ENCODE data around the gene SNX9.
"Not testable (repeated sequence)": the region's sequence is repeated elsewhere in the genome, so short reads cannot be mapped to it uniquely, and the experiment has no call there.

The SNX9 gene

GRCh38 chr6:157853018-157853805, 30.2 kb downstream of the SNX9 start:
- no peak for DNase-seq (ENCODE audit: low spot score)
- H2AK5ac ChIP-seq (ENCODE audit: low read depth, low read length): no peak overlapping the region
- H3K36me3 ChIP-seq (replicated peaks in 1 of 2; ENCODE audit: control insufficient read depth in 2 of 2, insufficient read depth in 2 of 2, low read length in 2 of 2): peaks cover 0 to 2% of the 10 kb centered on the region in 2 donors
- no peak overlapping the region for H3K18ac ChIP-seq (ENCODE audit: low read length)
- H3K14ac ChIP-seq (ENCODE audit: low read length): no peak overlapping the region
- no peak overlapping the region for H3K4me3 ChIP-seq (ENCODE audit: low read length in 2 of 2)
- peaks cover 0 to 3% of the 10 kb centered on the region in 2 donors for H3K4me1 ChIP-seq (ENCODE audit: control insufficient read depth in 2 of 2, insufficient read depth in 1 of 2, low read depth in 1 of 2, low read length in 2 of 2)
- no peak overlapping the region for H3K23ac ChIP-seq (ENCODE audit: low read depth, low read length, poor library complexity)
- no peak overlapping the region for H2AFZ ChIP-seq (ENCODE audit: low read length)
- H3K4ac ChIP-seq (ENCODE audit: low read length): no peak overlapping the region
- no peak overlapping the region for H2BK12ac ChIP-seq (ENCODE audit: low read length)
- no peak overlapping the region for H2BK120ac ChIP-seq (ENCODE audit: low read depth, low read length)
- peaks cover 6% of the 10 kb centered on the region for H3K79me1 ChIP-seq (ENCODE audit: low read depth, low read length)
- no peak overlapping the region for H3K27ac ChIP-seq (replicated peaks; ENCODE audit: low read length)
- H2BK15ac ChIP-seq (ENCODE audit: low read length): no peak overlapping the region
- WGBS, 2 donors (ENCODE audit: extremely low coverage in 2 of 2, insufficient read length in 2 of 2, insufficient replicate concordance in 1 of 2): no CpG with 5 or more reads among the region's 2 CpGs
- H2BK5ac ChIP-seq (ENCODE audit: low read length): no peak overlapping the region
- H4K91ac ChIP-seq (ENCODE audit: low read depth, low read length, poor library complexity): no peak overlapping the region
- no peaks in the 10 kb centered on the region for H3K27me3 ChIP-seq (ENCODE audit: control insufficient read depth in 3 of 3, insufficient read depth in 3 of 3, low read depth in 1 of 3, low read length in 3 of 3)
- H3K9ac ChIP-seq (ENCODE audit: low read depth, low read length, poor library complexity): no peak overlapping the region
- peaks cover 7 to 23% of the 10 kb centered on the region in 2 donors for H3K9me3 ChIP-seq (replicated peaks in 1 of 2; ENCODE audit: control insufficient read depth in 2 of 2, insufficient read depth in 1 of 2, low read depth in 1 of 2, low read length in 2 of 2)
- no peak overlapping the region for H3K4me2 ChIP-seq (ENCODE audit: insufficient read depth, low read length, poor library complexity, severe bottlenecking)
- no peak overlapping the region for H4K8ac ChIP-seq (ENCODE audit: low read depth, low read length)

DNA sequence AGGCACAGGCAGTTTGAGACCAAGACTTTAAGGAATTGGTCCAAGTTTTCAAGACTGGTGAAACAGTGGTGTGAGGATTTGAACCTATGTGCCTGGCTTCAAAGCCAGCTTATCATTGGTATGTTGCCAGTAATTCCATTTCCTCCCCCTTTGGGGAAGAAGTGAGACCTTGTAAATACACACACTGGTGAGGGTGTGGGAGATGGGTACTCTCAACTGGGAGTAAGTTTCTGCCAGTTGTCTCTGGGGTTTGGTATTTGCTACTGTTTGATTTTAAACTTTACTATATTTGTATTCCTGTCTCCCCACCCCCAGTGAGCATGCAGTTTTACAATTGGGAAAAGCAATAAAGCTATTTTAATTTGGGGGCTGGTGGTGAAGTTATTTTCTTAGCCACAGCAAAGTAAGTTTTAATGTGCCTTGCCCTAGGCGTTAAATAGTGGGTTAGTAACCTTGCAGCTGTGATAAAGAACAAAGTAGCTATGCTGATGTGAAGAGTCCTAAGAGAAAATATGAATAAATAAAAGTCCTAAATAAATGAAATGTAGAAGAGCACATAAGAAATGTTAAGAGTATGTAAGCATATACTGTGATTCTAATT, 31.0 kb downstream of the SNX9 start:
- no peak overlapping the region for H3K27ac ChIP-seq (replicated peaks; ENCODE audit: low read length)
- peaks cover 6% of the 10 kb centered on the region for H3K79me1 ChIP-seq (ENCODE audit: low read depth, low read length)
- no peak overlapping the region for H3K4ac ChIP-seq (ENCODE audit: low read length)
- peaks cover 0 to 2% of the 10 kb centered on the region in 2 donors for H3K36me3 ChIP-seq (replicated peaks in 1 of 2; ENCODE audit: control insufficient read depth in 2 of 2, insufficient read depth in 2 of 2, low read length in 2 of 2)
- no peak for DNase-seq (ENCODE audit: low spot score)
- H3K9me3 ChIP-seq (replicated peaks in 1 of 2; ENCODE audit: control insufficient read depth in 2 of 2, insufficient read depth in 1 of 2, low read depth in 1 of 2, low read length in 2 of 2): peaks cover 7 to 23% of the 10 kb centered on the region in 2 donors
- H3K23ac ChIP-seq (ENCODE audit: low read depth, low read length, poor library complexity): no peak overlapping the region
- no peak overlapping the region for H3K4me3 ChIP-seq (ENCODE audit: low read length in 2 of 2)
- H3K27me3 ChIP-seq (ENCODE audit: control insufficient read depth in 3 of 3, insufficient read depth in 3 of 3, low read depth in 1 of 3, low read length in 3 of 3): no peaks in the 10 kb centered on the region
- no peak overlapping the region for H4K8ac ChIP-seq (ENCODE audit: low read depth, low read length)
- H2AFZ ChIP-seq (ENCODE audit: low read length): no peak overlapping the region
- H4K91ac ChIP-seq (ENCODE audit: low read depth, low read length, poor library complexity): no peak overlapping the region
- WGBS, 2 donors (ENCODE audit: extremely low coverage in 2 of 2, insufficient read length in 2 of 2, insufficient replicate concordance in 1 of 2): no CpG with 5 or more reads among the region's 1 CpG
- no peak overlapping the region for H3K4me2 ChIP-seq (ENCODE audit: insufficient read depth, low read length, poor library complexity, severe bottlenecking)
- no peak overlapping the region for H3K9ac ChIP-seq (ENCODE audit: low read depth, low read length, poor library complexity)
- no peak overlapping the region for H2AK5ac ChIP-seq (ENCODE audit: low read depth, low read length)
- H2BK15ac ChIP-seq (ENCODE audit: low read length): no peak overlapping the region
- H2BK12ac ChIP-seq (ENCODE audit: low read length): no peak overlapping the region
- H3K4me1 ChIP-seq (ENCODE audit: control insufficient read depth in 2 of 2, insufficient read depth in 1 of 2, low read depth in 1 of 2, low read length in 2 of 2): peaks cover 0 to 3% of the 10 kb centered on the region in 2 donors
- H2BK120ac ChIP-seq (ENCODE audit: low read depth, low read length): no peak overlapping the region
- H3K14ac ChIP-seq (ENCODE audit: low read length): no peak overlapping the region
- H3K18ac ChIP-seq (ENCODE audit: low read length): no peak overlapping the region
- H2BK5ac ChIP-seq (ENCODE audit: low read length): no peak overlapping the region

GRCh38 chr6:157855325-157855724, 32.3 kb downstream of the SNX9 start:
- no peak overlapping the region for H3K4me2 ChIP-seq (ENCODE audit: insufficient read depth, low read length, poor library complexity, severe bottlenecking)
- H3K9ac ChIP-seq (ENCODE audit: low read depth, low read length, poor library complexity): no peak overlapping the region
- H3K14ac ChIP-seq (ENCODE audit: low read length): no peak overlapping the region
- peaks cover 5 to 23% of the 10 kb centered on the region in 2 donors for H3K9me3 ChIP-seq (replicated peaks in 1 of 2; ENCODE audit: control insufficient read depth in 2 of 2, insufficient read depth in 1 of 2, low read depth in 1 of 2, low read length in 2 of 2)
- H2BK15ac ChIP-seq (ENCODE audit: low read length): no peak overlapping the region
- no peak overlapping the region for H4K91ac ChIP-seq (ENCODE audit: low read depth, low read length, poor library complexity)
- DNase-seq (ENCODE audit: low spot score): no peak
- H3K4me3 ChIP-seq (ENCODE audit: low read length in 2 of 2): no peak overlapping the region
- no peak overlapping the region for H2AK5ac ChIP-seq (ENCODE audit: low read depth, low read length)
- peaks cover 0 to 2% of the 10 kb centered on the region in 2 donors for H3K36me3 ChIP-seq (replicated peaks in 1 of 2; ENCODE audit: control insufficient read depth in 2 of 2, insufficient read depth in 2 of 2, low read length in 2 of 2)
- H4K8ac ChIP-seq (ENCODE audit: low read depth, low read length): no peak overlapping the region
- no peak overlapping the region for H3K27ac ChIP-seq (replicated peaks; ENCODE audit: low read length)
- H3K23ac ChIP-seq (ENCODE audit: low read depth, low read length, poor library complexity): no peak overlapping the region
- H3K79me1 ChIP-seq (ENCODE audit: low read depth, low read length): peaks cover 2% of the 10 kb centered on the region
- H2BK12ac ChIP-seq (ENCODE audit: low read length): no peak overlapping the region
- H2BK5ac ChIP-seq (ENCODE audit: low read length): no peak overlapping the region
- no peak overlapping the region for H3K4ac ChIP-seq (ENCODE audit: low read length)
- no CpG with 5 or more reads among the region's 5 CpGs for WGBS, 2 donors (ENCODE audit: extremely low coverage in 2 of 2, insufficient read length in 2 of 2, insufficient replicate concordance in 1 of 2)
- H3K18ac ChIP-seq (ENCODE audit: low read length): no peak overlapping the region
- H2AFZ ChIP-seq (ENCODE audit: low read length): no peak overlapping the region
- H2BK120ac ChIP-seq (ENCODE audit: low read depth, low read length): no peak overlapping the region
- H3K4me1 ChIP-seq (ENCODE audit: control insufficient read depth in 2 of 2, insufficient read depth in 1 of 2, low read depth in 1 of 2, low read length in 2 of 2): no peaks in the 10 kb centered on the region
- H3K27me3 ChIP-seq (ENCODE audit: control insufficient read depth in 3 of 3, insufficient read depth in 3 of 3, low read depth in 1 of 3, low read length in 3 of 3): no peaks in the 10 kb centered on the region

GRCh38 chr6:157855804-157856203, 32.8 kb downstream of the SNX9 start:
- peaks cover 5 to 23% of the 10 kb centered on the region in 2 donors for H3K9me3 ChIP-seq (replicated peaks in 1 of 2; ENCODE audit: control insufficient read depth in 2 of 2, insufficient read depth in 1 of 2, low read depth in 1 of 2, low read length in 2 of 2)
- WGBS, 2 donors (ENCODE audit: extremely low coverage in 2 of 2, insufficient read length in 2 of 2, insufficient replicate concordance in 1 of 2): no CpG with 5 or more reads among the region's 10 CpGs
- H3K23ac ChIP-seq (ENCODE audit: low read depth, low read length, poor library complexity); H2AK5ac ChIP-seq (ENCODE audit: low read depth, low read length); H3K27ac ChIP-seq (replicated peaks; ENCODE audit: low read length); H2BK5ac ChIP-seq (ENCODE audit: low read length); H3K4me2 ChIP-seq (ENCODE audit: insufficient read depth, low read length, poor library complexity, severe bottlenecking); H3K18ac ChIP-seq (ENCODE audit: low read length); H4K91ac ChIP-seq (ENCODE audit: low read depth, low read length, poor library complexity); H3K4ac ChIP-seq (ENCODE audit: low read length); H2AFZ ChIP-seq (ENCODE audit: low read length); H3K27me3 ChIP-seq (ENCODE audit: control insufficient read depth in 3 of 3, insufficient read depth in 3 of 3, low read depth in 1 of 3, low read length in 3 of 3); H2BK12ac ChIP-seq (ENCODE audit: low read length); H3K79me1 ChIP-seq (ENCODE audit: low read depth, low read length); DNase-seq (ENCODE audit: low spot score); H3K36me3 ChIP-seq (replicated peaks in 1 of 2; ENCODE audit: control insufficient read depth in 2 of 2, insufficient read depth in 2 of 2, low read length in 2 of 2); H2BK15ac ChIP-seq (ENCODE audit: low read length); H4K8ac ChIP-seq (ENCODE audit: low read depth, low read length); H3K4me3 ChIP-seq (ENCODE audit: low read length in 2 of 2); H3K9ac ChIP-seq (ENCODE audit: low read depth, low read length, poor library complexity); H3K4me1 ChIP-seq (ENCODE audit: control insufficient read depth in 2 of 2, insufficient read depth in 1 of 2, low read depth in 1 of 2, low read length in 2 of 2); H3K14ac ChIP-seq (ENCODE audit: low read length); H2BK120ac ChIP-seq (ENCODE audit: low read depth, low read length): not testable (repeated sequence)

Measured in neuronal stem cell (in vitro differentiated cells).